Amygdala (tissue), 56 donors: ENCODE results near the gene PLA2G6.
A peak's percentile ranks its signal among the peaks of the same experiment; 100 is the strongest.
"Not testable (repeated sequence)": the region's sequence is repeated elsewhere in the genome, so short reads cannot be mapped to it uniquely, and the experiment has no call there.

ENCODE experiments used
- DNase-seq, 56 donors: peaks; one replicate each; lab custom pipeline; 2025; lab: John Stamatoyannopoulos, UW

The PLA2G6 gene

DNA sequence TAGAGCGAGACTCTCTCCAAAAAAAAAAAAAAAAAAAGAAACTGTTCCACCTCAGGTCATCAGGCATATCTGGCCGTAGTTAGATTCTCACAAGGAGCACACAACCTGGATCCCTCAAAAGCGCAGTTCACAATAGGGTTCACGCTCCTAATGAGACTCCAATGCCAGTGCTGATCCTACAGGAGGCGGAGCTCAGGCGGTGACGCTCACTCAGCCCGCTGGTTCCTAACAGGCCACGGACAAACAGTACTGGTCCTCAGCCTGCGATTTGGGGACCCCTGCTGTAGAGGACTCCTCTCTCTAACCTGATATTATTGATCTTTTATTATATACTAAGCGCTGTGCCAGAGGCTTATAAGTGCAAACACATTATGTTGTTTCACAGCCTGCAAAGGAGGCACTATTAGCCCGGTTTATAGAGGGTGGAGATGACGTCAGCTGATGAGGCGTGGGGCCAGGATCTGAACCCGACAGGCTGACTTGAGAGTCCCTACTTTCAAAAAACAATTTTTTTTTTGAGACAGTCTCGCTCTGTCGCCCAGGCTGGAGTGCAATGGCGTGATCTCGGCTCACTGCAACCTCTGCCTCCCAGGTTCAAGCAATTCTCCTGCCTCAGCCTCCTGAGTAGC is 15.3 kb upstream of the PLA2G6 start:
- no peak for DNase-seq

- no peak for DNase-seq
These were observed 11.9 kb upstream of the PLA2G6 start for GRCh38 chr22:38193580-38193979.

- no peak for DNase-seq
These were observed 10.8 kb upstream of the PLA2G6 start for GRCh38 chr22:38192475-38192863.

GRCh38 chr22:38191731-38192474 is 10.3 kb upstream of the PLA2G6 start:
- DNase-seq, result no peak

- DNase-seq, result no peak
These were observed 9.4 kb upstream of the PLA2G6 start for GRCh38 chr22:38191055-38191454.

- DNase-seq, result no peak
These were observed 9.0 kb upstream of the PLA2G6 start for GRCh38 chr22:38190581-38190980.

- DNase-seq, result no peak
These were observed 7.5 kb upstream of the PLA2G6 start for GRCh38 chr22:38189104-38189503.

- DNase-seq, result peak in 1 of 56 donors; percentile 3
These were observed 6.0 kb upstream of the PLA2G6 start for GRCh38 chr22:38187413-38188212.

GRCh38 chr22:38186429-38186828 is 4.8 kb upstream of the PLA2G6 start:
- DNase-seq, result no peak

DNA sequence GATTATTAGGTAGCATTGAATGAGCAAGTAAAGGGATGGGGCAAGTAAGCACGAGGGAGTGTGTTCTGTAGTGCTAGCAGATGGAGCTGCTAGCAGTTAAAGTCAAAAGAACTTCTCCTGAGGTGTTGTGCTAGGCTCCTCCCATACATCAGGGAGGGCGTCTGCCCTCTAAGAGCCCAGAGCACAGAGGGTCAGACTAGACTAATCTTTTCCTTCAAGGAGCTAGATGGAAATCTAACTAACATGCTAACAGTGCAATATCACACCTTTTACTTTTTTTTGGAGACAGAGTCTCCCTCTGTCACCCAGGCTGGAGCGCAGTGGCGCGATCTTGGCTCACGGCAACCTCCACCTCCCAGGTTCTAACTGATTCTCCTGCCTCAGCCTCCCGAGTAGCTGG is 3.2 kb upstream of the PLA2G6 start:
- no peak for DNase-seq

GRCh38 chr22:38180841-38181452 is 683 bp downstream of the PLA2G6 start:
- peak in 40 of 56 donors; percentile 19 to 76 (median 52) for DNase-seq

DNA sequence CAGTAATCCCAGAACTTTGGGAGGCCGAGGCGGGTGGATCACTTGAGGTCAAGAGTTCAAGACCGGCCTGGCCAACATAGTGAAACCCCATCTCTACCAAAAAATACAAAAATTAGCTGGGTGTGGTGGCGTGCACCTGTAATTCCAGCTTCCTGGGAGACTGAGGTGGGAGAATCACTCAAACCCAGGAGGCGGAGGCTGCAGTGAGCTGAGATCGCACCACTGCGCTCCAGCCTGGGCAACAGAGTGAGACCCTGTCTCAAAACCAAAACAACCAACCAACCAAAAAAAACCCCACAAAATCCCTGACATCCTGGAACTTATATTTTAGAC is 3.1 kb downstream of the PLA2G6 start:
- not testable (repeated sequence) for DNase-seq

DNA sequence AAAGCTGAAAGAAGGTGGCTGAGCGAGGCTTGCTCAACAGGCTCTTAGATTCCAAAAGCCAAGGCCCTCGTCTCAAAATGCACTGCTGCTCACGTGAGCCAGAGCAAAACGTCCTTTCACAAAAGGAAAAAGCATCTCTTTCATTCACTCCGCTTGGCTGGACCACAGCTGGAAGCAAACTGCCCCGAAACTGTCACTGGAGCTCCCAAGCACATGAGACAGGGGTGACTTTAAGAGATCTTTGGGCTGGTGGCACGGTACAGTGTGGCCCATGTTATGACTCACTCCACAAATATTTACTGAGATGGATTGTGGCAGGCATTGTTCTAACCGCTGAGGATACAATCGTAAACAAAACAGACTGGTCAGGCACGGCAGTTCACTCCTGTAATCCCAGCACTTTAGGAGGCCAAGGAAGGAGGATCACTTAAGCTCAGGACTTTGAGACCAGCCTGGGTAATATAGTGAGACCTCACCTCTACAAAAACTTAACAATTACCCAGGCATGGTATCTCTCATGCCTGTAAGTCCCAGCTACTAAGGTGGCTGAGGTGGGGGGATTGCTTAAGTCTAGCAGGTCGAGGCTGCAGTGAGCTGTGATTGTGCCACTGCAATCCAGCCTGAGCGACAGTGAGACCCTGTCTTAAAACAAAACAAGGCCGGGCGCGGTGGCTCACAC is 3.6 kb downstream of the PLA2G6 start:
- peak in 30 of 56 donors; percentile 13 to 72 (median 38) for DNase-seq

- not testable (repeated sequence) for DNase-seq
These were observed 4.1 kb downstream of the PLA2G6 start for GRCh38 chr22:38177571-38177925.

DNA sequence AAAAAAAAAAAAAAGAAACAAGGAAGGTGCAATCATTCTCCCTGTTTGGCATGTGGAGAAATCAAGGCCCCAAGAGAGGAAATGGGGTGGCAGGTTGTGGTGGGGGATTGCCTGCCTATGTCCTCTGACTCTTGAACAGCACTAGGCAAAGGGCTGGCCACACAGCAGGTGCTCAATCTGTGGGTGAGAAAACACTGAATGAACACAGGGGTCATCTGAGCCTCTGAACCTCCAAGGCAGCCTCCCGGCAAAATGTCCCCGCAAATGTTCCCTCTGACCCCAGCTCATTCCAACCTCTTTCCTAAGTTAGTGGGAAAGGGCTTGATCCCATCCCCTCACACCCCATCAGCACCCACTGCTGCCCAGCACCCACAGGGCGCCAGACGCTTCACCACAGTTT is 4.6 kb downstream of the PLA2G6 start:
- no peak for DNase-seq

DNA sequence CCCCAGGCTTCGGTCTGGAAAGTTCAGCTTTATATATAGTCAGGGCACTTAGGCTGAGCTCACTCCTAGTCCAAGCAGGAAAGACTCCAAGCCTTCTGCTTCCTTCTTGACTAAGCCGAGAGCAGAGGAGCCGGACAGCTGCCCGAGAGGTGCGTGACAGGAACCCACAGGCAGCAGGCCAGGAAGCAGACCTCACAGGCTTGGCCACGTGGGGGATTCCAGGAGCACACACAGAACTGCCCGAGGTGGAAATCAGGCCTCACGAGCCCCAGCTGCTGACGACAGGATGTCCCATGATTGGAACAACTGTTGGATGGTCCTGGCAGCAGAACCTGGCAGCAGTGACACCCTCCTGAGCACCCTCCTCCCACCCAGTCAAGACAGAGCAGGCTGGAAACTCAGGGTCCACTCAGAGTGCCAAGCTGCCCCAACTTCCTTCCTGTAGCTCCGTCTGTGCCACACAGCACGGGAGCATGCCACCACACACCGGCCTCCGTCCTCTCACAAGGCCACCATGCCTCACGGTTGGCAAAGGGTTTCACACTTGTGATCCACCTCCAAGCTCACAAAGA is 5.4 kb downstream of the PLA2G6 start:
- peak in 17 of 56 donors; percentile 4 to 50 (median 22) for DNase-seq

DNA sequence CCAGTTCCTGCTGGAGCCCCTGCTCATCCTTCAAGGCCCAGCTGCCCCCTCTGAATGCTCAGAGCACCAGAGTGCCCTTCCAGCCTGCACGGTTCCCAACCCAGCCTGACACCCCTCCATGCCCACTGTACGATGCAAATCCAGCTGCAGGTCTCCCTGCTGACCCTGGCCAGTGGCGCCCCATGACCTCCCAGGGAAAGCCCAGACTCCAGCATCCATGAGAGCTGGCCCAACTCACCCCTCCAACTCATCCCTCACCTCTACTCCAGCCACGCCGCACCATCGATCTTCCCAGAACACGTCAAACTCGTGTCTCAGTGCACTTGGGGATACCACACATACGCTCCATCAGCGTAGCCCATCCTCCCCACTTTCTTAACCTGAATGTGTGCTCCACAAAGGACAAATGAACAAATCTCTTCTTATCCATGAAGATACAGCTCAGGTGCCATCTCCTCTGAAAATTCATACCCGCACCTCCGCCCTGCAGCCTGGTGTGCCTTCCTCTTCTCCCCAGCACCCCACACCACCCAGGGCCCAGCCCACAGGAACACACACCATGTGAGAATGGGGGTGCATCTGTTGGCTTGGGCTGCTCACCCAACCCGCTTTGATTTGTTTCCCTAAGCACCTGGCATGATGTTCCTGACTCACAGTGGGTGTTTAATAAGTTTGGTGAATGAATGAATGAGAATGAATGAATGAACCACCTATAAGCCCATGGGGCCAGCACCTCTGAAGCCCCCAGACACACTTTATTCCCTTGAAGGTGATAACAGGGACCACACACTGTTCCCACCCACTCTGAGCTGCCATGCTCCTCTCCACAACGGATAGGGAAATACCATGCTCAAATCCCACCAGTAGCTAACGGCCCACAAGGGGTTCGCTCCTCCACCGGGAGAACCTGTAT is 6.2 kb downstream of the PLA2G6 start:
- DNase-seq, result no peak

GRCh38 chr22:38174626-38175025 is 7.0 kb downstream of the PLA2G6 start:
- DNase-seq, result no peak

DNA sequence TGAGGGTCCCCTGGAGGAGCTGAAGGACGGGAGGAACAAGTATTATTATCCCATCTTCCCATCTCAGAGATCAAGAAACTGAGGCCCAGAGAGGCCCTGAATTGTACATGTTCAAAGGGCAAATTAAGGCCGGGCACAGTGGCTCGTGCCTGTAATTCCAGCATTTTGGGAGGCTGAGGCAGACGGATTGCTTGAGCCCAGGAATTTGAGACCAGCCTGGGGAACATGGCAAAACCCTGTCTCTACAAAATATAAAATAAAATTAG is 8.1 kb downstream of the PLA2G6 start:
- no peak for DNase-seq
